Esophagus mucosa (tissue), 1 donor: ENCODE measurements around the gene CDK5. TPM values are rescaled to one million over a fixed set of nuclear protein-coding genes. Genes with fewer than 3 reads are reported as not detected.

Source experiments
- ATAC-seq: fragments of 200-7000 bp; cut with Tn5 transposase; one replicate; pipeline ENCODE4 v1.9.1; 2020
- total RNA-seq: library from RNA; stranded (reverse); gene quantifications from one replicate; pipeline ENCODE4 v1.2.4, GENCODE V29; 2023
- donor health status: DM: yes; HTN: yes; CAD: no.

The CDK5 gene
- total RNA-seq, 1 donor from 2014 or later = 11.4 TPM

GRCh38 chr7:151086802-151087244, 29.1 kb upstream of the CDK5 start:
- no peak for ATAC-seq

- peak; percentile 31 for ATAC-seq
Observed at GRCh38 chr7:151085691-151086620, 28.3 kb upstream of the CDK5 start, which contains the start of gene AGAP3. Gene AGAP3, plus strand, starts transcription at chr7:151086475. Its CDS starts 267 bp downstream, at chr7:151086742.

GRCh38 chr7:151085329-151085690, 27.6 kb upstream of the CDK5 start:
- ATAC-seq = no peak

GRCh38 chr7:151083824-151084160, 26.1 kb upstream of the CDK5 start:
- ATAC-seq = no peak

GRCh38 chr7:151083071-151083823, 25.6 kb upstream of the CDK5 start, which contains the start of gene TMUB1:
Gene TMUB1, minus strand, starts transcription at chr7:151083493. Its CDS starts 930 bp downstream, at chr7:151082563.
- peak; percentile 27 for ATAC-seq

- no peak for ATAC-seq
Observed at GRCh38 chr7:151082141-151083070, 24.7 kb upstream of the CDK5 start.

GRCh38 chr7:151081170-151082101, 23.7 kb upstream of the CDK5 start:
- ATAC-seq = peak; percentile 28

- ATAC-seq = peak; percentile 83
Observed at GRCh38 chr7:151080522-151081169, 22.9 kb upstream of the CDK5 start, which contains the start of gene FASTK. Gene FASTK, minus strand, starts transcription at chr7:151080809. Its CDS starts 43 bp downstream, at chr7:151080766.

GRCh38 chr7:151080067-151080521, 22.4 kb upstream of the CDK5 start:
- peak; percentile 45 for ATAC-seq

GRCh38 chr7:151079199-151079910, 21.7 kb upstream of the CDK5 start:
- no peak for ATAC-seq

- no peak for ATAC-seq
Observed at GRCh38 chr7:151078233-151079040, 20.7 kb upstream of the CDK5 start.

GRCh38 chr7:151077705-151078232, 20.1 kb upstream of the CDK5 start:
- no peak for ATAC-seq

GRCh38 chr7:151076863-151077704, 19.4 kb upstream of the CDK5 start:
- no peak for ATAC-seq

GRCh38 chr7:151075978-151076426, 18.3 kb upstream of the CDK5 start:
- ATAC-seq = no peak

GRCh38 chr7:151075662-151075971, 17.9 kb upstream of the CDK5 start:
- ATAC-seq = no peak

- ATAC-seq = no peak
Observed at GRCh38 chr7:151074817-151075661, 17.3 kb upstream of the CDK5 start.

GRCh38 chr7:151073990-151074389, 16.3 kb upstream of the CDK5 start:
- ATAC-seq = no peak
